BE2C (cell line): ENCODE results near the gene SUSD3.
A peak's percentile ranks its signal among the peaks of the same experiment; 100 is the strongest.
"Not testable (repeated sequence)": the region's sequence is repeated elsewhere in the genome, so short reads cannot be mapped to it uniquely, and the experiment has no call there.

Experiments
- DNase-seq: peaks from one replicate; pipeline ENCODE4 v3.0.0-alpha.2; 2020
- H3K27me3 ChIP-seq: fragments of 250-450 bp; sonication (Bioruptor Pico); 2 replicates; pipeline ENCODE4 v1.5.1; 2020; ENCODE audit warnings: mild to moderate bottlenecking
- H3K36me3 ChIP-seq: fragments of 250-450 bp; sonication (Bioruptor Pico); 2 replicates; pipeline ENCODE4 v1.5.1; 2020; ENCODE audit warnings: mild to moderate bottlenecking
- H3K4me1 ChIP-seq: fragments of 250-450 bp; sonication (Bioruptor Pico); 2 replicates; pipeline ENCODE4 v1.5.1; 2020
- H3K4me3 ChIP-seq: 2 replicates; pipeline ENCODE4 v1.5.1; 2011; ENCODE audit warnings: low read depth, low read length
- H3K9me3 ChIP-seq: fragments of 250-450 bp; sonication (Bioruptor Pico); 2 replicates; pipeline ENCODE4 v1.5.1; 2020
- CTCF ChIP-seq: IDR thresholded peaks from 2 replicates; pipeline ENCODE4 v1.5.1; 2012; ENCODE audit warnings: mild to moderate bottlenecking, low read depth, low read length

The SUSD3 gene

GRCh38 chr9:93097511-93098201 lies 39.2 kb downstream of the SUSD3 start:
- TF ChIP-seq CTCF: no peak
- H3K9me3 ChIP-seq: no peaks in the 10 kb centered on the region
- no peak overlapping the region for H3K4me3 ChIP-seq
- H3K4me1 ChIP-seq: peaks cover 3% of the 10 kb centered on the region; the same call in 1 of the 2 replicates
- no peaks in the 10 kb centered on the region for H3K27me3 ChIP-seq
- no peaks in the 10 kb centered on the region for H3K36me3 ChIP-seq
- no peak for DNase-seq

DNA sequence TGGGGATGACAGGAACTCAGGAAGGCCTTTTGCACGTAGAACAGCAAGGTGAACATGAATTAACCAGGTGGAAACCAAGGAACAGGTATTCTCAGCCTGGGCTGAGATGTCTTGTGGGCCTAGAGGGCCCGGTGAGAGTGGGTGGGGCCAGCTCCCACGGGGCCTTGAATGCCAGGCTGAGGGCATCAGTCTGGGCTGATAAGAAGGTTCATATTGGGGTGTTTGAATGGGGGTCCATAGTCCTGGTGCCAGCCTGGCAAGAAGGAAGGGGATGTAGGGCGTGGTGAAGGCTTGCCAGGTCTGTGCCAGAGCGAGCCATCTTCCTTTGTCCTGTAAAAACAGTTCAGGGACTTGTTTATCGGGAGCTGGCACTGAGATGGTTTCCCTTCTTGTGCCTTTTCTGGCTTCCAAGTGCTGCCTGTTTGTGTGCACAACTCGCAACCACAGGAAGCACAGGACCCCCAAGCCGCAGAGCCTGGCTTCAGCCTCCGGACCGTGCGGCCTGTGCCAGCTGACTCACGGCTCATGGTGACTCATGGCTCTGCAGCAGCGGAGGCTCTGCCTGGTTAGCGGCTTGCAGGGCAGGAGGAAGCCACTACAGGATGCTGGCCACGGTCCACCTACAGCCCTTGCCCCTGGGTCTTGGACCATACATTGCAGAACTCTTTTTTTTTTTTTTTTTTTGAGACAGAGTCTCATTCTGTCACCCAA lies 39.9 kb downstream of the SUSD3 start:
- H3K4me3 ChIP-seq: no peak overlapping the region
- no peaks in the 10 kb centered on the region for H3K36me3 ChIP-seq
- peaks cover 1% of the 10 kb centered on the region; the same call in 1 of the 2 replicates for H3K4me1 ChIP-seq
- no peaks in the 10 kb centered on the region for H3K9me3 ChIP-seq
- peak; percentile 82 for DNase-seq
- no peaks in the 10 kb centered on the region for H3K27me3 ChIP-seq
- TF ChIP-seq CTCF: no peak

DNA sequence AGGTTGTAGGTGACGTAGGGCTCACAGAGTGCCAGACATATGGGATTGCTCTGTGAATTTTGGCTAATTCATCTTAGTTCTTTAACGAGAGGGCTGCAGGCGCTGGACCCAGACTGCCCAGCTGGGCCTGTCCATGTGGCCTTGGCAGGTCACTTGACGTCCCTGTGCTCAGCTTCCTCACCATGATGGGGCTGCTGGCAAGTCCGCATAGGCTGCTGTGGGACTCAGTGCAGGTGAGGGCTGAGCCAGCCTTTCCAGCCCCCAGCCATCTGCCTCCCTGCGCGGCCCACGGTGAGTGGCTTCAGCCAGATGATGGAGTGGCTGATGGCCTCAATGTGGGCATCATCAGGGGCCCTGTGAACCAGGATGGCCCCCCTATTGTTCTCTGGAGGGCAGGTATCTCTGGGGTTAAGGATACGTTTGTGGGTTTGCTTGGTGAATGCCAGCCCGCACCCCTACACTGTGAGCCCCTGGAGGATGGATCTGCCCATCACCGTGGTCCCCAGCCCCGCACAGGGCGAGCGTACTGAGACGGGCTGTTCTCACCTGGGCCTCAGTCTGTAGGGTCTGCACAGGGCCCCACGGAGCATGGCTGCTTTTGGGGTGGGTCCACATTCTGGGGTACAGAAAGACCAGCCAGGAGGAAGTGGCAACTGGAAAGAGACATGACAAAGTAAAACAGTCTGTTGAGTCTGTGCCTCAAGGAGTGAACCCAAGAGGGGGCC lies 41.2 kb downstream of the SUSD3 start:
- H3K4me3 ChIP-seq: no peak overlapping the region
- H3K27me3 ChIP-seq: no peaks in the 10 kb centered on the region
- DNase-seq: no peak
- H3K9me3 ChIP-seq: no peaks in the 10 kb centered on the region
- no peak for TF ChIP-seq CTCF
- H3K36me3 ChIP-seq: no peaks in the 10 kb centered on the region
- no peaks in the 10 kb centered on the region for H3K4me1 ChIP-seq

DNA sequence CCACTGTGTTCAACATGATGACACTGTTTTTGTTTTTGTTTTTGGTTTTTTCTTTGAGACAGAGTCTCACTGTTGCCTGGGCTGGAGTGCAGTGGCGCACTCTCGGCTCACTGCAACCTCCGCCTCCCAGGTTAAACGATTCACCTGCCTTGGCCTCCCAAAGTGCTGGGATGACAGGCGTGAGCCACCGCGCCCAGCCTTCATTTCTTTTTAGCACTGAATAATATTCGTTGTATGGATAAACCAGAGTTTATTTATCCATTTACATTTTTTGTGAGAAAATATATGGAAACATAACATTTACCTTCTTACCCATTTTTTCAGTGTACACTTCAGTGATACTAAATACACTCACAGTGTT lies 41.8 kb downstream of the SUSD3 start:
- Histone ChIP-seq H3K36me3 (no peaks in the 10 kb centered on the region), H3K4me1 (no peaks in the 10 kb centered on the region), H3K27me3 (no peaks in the 10 kb centered on the region), H3K4me3 (no peak overlapping the region), H3K9me3 (no peaks in the 10 kb centered on the region)
- no peak for TF ChIP-seq CTCF
- no peak for DNase-seq

DNA sequence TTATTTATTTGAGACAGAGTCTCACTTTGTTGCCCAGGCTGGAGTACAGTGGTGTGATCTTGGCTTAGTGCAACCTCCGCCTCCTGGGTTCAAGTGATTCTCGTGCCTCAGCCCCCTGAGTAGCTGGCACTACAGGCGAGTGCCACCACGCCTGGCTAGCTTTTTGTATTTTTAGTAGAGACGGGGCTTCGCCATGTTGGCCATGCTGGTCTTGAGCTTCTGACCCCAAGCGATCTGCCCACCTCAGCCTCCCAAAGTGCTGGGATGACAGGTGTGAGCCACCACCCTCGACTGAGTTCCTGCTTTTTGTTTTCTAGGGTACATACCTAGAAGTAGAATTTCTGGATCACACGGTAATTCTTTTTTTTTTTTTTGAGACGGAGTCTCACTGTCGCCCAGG lies 42.6 kb downstream of the SUSD3 start:
- H3K4me1 ChIP-seq, H3K4me3 ChIP-seq, H3K27me3 ChIP-seq, DNase-seq, H3K9me3 ChIP-seq, H3K36me3 ChIP-seq: not testable (repeated sequence)

GRCh38 chr9:93105620-93106019 lies 47.1 kb downstream of the SUSD3 start:
- no peak overlapping the region for H3K4me3 ChIP-seq
- H3K4me1 ChIP-seq: no peaks in the 10 kb centered on the region
- no peak for TF ChIP-seq CTCF
- no peaks in the 10 kb centered on the region; the same call in 1 of the 2 replicates for H3K36me3 ChIP-seq
- H3K9me3 ChIP-seq: no peaks in the 10 kb centered on the region
- no peaks in the 10 kb centered on the region for H3K27me3 ChIP-seq
- no peak for DNase-seq
